Non-pigmented ciliary epithelial cell (primary cell): Measurements from ENCODE around the gene CFAP99.
"Not testable (repeated sequence)": the region's sequence is repeated elsewhere in the genome, so short reads cannot be mapped to it uniquely, and the experiment has no call there.

ENCODE experiments used
- DNase-seq: peaks from one replicate; pipeline ENCODE4 v3.0.0-alpha.2; 2010; ENCODE audit warnings: low read depth

Gene CFAP99

DNA sequence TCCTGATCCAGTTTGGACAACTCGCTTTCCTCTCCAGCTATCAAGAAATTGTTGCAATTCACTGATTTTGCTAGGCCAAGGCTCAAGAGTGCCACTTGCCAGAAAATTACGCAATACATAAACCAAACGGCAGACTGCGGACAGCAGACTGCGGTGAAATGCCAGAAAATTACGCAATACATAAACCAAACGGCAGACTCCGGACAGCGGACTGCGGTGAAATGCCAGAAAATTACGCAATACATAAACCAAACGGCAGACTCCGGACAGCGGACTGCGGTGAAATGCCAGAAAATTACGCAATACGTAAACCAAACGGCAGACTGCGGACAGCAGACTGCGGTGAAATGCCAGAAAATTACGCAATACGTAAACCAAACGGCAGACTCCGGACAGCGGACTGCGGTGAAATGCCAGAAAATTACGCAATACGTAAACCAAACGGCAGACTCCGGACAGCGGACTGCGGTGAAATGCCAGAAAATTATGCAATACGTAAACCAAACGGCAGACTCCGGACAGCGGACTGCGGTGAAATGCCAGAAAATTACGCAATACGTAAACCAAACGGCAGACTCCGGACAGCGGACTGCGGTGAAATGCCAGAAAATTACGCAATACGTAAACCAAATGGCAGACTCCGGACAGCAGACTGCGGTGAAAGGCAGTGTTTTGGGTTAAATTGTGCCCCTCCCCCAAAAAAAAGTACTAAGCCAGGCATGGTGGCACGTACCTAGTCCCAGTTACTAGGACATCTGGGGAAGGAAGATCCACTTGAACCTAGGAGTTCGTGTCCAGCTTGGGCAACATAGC is 11.4 kb downstream of the CFAP99 start:
- DNase-seq, result not testable (repeated sequence)

- no peak for DNase-seq
These were observed 13.2 kb downstream of the CFAP99 start for GRCh38 chr4:2432004-2432403.

DNA sequence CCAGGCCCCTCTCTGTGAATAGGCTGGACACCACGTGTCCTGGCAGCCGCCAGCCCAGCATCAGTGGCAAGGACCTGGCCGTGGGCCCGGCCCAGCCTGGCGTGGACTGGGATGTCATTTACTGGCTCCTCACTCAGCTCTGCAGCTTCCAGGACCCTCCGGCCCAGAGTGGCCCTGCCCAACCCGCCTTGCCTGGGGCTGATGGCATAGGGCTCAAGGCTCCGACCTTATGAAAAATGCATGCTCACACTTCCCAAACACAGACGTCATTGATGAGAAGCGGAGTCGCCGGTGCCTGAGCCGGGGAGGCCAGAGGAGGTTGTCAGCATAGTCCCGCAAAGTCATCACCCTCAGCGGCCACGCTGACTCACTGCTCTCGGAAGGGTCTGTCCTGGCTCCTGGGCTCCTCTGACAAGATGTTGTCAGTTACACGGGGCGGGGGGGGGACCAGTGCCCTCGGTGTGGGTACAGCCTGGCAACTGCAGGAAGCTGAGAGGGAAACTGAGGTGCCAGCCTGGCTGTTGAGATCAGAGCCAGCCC is 14.3 kb downstream of the CFAP99 start:
- no peak for DNase-seq

- no peak for DNase-seq
These were observed 15.0 kb downstream of the CFAP99 start for GRCh38 chr4:2433609-2434350.

GRCh38 chr4:2434420-2434819 is 15.7 kb downstream of the CFAP99 start:
- no peak for DNase-seq

DNA sequence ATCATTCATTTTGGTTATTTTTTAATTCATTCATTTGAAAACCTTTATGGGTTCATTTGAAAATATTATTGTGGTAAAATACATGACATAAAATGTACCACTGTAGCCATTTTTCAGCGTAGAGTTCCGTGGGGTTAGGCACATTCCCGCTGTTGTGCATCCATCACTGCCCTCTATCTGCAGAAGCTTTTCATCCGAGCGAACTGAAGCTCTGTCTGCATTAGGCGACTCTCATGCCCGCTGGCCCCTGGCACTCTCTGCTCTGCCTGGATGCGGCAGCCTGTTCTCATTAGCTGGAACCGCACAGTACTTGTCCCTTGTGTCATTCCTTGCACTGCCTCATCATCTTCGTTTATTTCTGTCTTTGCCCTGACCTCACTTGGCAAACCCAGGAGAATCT is 17.5 kb downstream of the CFAP99 start:
- no peak for DNase-seq

DNA sequence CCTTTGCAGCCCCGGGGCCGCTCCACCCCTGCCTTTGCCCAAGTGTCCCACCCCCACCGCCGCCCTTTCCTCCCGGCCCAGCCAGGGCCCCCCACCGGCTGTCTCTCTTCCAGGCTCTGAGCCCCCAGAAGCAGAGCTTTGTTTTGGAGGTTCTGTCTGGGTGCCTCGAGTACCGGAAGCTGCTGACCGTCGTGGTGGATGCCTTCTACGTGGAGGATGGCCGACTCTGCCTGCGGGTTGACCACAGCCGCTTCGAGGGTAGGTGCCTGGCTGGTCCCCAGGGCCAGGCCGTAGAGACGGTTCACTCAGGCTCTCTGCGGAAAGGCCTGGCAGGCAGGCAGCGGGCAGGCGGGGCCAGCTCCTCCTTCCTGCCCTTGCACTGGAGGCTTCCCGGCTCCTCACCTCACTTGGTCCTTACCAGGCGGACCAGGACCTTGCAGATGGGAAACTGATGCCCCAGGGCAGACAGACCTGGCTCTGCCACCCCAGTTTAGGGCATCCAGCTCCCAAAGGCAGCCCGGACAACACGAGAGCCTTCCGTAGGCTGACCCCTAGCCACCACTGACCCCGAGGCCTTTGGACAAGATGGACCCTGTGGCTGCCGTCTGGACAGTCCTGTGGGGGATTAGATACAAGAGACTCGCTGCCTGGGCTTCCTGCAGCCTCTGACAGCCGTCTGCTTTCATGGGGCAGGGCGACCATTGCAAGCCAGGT is 18.2 kb downstream of the CFAP99 start:
- DNase-seq, result no peak

DNA sequence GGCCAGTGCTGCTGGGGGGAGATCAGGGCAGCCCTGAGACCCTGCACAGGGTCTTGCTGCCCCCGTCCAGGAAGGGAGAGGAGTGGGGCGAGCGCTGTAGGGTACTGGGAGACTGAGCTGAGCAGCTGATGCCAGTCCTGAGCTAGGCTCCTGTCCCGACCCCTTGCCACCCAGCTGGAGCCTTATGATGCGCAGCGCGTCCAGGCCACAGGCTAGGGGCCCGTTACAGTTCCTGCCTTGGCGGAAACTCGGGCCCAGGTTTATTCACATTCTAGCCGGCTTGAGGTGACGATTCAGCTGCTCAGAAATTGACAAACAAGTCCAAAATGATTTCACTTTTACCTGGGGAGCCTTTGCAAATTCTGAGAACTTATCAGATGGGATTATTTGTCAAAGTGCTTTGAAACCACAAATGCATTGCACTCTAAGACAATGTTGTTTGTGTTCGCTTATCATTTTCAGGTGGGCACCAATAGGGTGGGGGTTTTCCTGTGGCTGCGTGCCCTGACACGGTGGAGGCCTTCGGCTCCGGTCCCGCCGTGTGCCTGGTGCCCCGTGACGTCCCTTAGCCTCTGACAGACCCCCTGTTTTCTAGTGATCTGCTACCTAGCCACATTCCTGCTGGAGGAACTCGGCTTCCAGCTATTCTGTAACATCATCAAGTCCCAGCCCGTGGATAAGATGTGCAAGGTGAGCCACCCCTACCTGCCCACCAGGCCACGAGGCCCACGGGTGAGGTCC is 18.9 kb downstream of the CFAP99 start:
- no peak for DNase-seq

DNA sequence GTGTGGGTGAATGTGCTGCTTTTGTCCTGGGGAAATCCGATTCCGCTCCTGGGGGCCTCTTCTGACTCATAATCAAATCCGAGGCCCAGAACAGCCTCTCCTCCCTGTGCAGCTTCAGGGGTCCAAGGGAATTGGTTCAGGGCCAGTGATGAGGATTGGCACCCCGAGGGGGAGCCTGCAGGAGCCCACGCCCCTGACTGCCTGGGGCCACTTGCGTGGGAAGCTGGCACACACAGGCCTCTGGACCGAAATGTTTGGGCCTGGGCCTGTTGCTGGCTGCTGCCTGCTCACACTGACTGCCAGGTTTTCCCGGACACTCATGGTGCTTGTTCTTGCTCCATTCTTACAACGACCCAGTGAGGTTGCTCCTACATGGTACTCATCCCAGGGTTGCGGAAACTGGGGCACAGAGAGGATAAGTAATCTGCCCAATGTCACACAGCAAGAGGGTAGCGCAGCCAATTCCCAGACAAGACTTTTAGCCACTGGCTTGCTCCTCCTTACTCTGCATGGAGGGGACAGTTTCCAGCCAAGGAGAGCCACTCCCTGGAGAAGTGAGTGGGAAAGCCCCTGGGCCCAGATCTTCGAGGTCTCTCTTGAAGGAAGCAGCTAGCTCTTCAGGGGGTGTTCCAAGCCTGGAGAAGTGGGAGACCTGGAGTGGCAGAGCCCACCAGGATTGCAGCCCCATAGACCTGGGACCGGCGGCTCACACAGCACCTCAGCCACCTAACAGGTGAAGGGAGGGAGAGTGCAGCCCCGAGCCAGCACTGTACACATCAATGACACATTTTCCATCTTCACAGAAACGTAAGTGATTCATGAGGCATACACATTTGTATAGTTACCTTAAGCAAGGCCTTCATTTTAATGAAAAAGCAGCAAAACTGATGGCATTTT is 20.3 kb downstream of the CFAP99 start:
- no peak for DNase-seq

DNA sequence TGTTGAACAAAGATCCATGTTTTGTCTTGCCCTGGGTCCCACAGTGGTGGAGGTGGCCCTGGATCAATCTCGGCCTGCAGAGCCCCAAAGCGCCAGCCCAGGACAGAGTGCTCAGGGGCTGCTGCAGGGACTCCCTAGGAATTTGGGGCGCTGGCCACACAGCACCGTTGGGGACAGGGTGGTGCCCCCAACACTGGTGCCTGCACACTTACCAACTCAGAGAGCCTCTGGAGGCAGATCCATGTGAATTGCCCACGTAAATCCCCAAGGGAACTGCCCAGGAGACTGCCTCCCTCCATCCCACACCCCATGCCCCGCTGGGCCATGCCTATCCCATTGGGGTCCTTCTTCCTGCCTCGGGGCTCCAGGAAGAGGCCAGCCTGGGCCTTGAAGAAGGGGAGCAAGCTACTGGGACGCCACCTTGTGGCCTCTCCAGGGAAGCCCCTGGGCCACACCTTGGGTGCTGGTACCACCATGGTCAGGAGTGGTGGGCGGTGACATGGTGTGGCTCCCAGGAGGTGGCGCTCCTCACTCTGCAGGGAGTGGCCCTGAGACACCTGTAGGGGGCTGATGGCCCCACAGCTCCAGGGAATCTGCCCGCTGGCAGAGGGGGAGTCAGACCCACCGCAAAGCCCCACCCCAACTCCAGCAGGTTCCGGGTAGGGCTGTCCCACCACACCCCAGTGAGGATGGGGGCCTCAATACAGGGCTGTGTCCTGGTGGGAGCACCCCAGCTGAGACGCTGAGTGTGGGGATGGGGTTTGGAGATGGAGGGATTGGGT is 22.8 kb downstream of the CFAP99 start:
- DNase-seq, result no peak

GRCh38 chr4:2442175-2442993 is 23.6 kb downstream of the CFAP99 start:
- no peak for DNase-seq

GRCh38 chr4:2443061-2443730 is 24.4 kb downstream of the CFAP99 start:
- DNase-seq, result no peak

GRCh38 chr4:2443956-2444740 is 25.4 kb downstream of the CFAP99 start:
- no peak for DNase-seq

GRCh38 chr4:2445130-2445529 is 26.4 kb downstream of the CFAP99 start:
- DNase-seq, result no peak

GRCh38 chr4:2445571-2445970 is 26.8 kb downstream of the CFAP99 start:
- no peak for DNase-seq

DNA sequence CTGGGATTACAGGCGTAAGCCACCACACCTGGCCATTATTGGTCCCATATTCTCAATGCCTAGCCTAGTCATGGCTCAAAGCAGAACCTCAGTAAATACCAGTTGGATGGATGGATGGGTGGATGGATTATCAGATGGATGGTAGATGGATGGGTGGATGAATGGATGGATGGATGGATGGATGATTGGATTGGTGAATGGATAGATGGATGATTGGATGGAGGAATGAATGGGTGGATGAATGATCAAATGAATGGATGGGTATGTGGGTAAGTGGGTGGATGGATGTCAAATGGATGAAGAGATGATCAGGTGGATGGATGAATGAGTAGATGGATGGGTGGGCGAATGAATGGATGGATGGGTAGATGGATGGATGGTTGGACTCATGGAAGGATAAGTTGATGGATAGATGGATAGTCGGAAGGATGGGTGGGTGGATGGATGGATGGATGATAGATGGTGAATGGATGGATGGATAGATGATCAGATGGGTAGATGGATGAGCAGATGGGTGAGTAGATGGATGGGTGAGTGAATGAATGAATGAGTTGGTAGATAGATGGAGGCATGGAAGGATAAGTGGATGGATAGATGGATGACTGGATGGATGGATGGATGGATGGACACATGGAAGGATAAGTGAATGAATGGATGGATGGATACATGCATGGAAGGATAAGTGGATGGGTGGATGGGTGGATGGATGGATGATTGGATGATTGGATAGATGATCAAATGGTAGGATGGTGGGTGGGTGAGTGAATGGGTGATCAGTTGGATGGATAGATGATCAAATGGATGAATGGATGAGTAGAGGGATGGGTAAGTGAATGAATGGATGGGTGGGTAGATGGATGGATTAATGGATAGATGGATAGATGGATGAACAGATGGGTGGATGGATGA is 28.2 kb downstream of the CFAP99 start:
- no peak for DNase-seq

DNA sequence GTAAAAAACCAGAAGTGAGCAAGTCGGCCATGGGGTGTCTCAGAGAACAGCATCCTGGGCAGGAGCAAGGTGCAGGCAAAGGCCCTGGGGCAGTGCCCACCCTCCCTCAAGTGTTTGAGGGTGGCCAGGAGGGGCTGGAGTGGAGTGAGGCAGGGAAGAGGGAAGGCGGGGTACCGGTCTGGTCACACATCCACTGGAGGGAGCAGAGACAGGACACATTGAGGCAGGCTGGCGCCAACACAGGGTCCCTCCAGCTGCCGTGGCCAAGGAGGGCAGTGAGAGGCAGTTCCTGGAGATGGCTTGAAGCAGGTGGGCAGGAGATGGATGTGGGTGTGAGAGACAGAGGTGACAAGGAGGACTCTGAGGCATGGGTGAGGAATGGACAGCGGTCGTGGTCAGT is 29.8 kb downstream of the CFAP99 start:
- no peak for DNase-seq
